PC-3 (cell line): ENCODE results near the gene ACIN1.

ENCODE experiments used
- CTCF ChIP-seq: fragments of 300-600 bp; sonication (generic); conservative IDR thresholded peaks from 2 replicates; pipeline ENCODE4 v1.5.1; 2017; ENCODE audit warnings: antibody characterized with exemption, low read depth, mild to moderate bottlenecking, low read length
- EZH2phosphoT487 ChIP-seq: fragments of 300-600 bp; sonication (generic); IDR thresholded peaks from 2 replicates; pipeline ENCODE4 v1.6.1; 2018; ENCODE audit warnings: mild to moderate bottlenecking, antibody characterized with exemption, low read length, borderline replicate concordance

GRCh38 chr14:23066855-23067744, 27.8 kb downstream of the ACIN1 start:
- TF ChIP-seq CTCF, result no peak
- no peak for TF ChIP-seq EZH2phosphoT487
